Anterior cingulate cortex (tissue), 58 donors: ENCODE results near the gene WASF2.

ENCODE experiments used
- DNase-seq, 58 donors: peaks; one replicate each; lab custom pipeline; 2025; lab: John Stamatoyannopoulos, UW

Gene WASF2

DNA sequence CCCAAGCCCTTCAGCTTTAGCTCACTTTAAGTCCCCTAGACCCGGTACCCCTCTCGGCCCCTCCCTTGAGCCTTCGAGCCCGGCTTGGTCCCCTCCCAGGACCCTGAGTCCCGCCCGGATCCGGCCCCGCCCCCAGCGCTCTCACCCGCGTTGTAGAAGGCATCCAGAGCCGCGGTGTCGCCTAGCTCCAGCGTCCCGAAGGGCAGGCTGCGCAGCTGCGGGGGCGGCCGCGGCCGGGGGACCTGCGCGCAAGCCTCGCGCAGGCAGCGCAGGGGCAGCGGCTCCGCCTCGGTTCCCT, 123.9 kb downstream of the WASF2 start:
- peak in 40 of 58 donors; percentile 8 to 69 (median 43) for DNase-seq

DNA sequence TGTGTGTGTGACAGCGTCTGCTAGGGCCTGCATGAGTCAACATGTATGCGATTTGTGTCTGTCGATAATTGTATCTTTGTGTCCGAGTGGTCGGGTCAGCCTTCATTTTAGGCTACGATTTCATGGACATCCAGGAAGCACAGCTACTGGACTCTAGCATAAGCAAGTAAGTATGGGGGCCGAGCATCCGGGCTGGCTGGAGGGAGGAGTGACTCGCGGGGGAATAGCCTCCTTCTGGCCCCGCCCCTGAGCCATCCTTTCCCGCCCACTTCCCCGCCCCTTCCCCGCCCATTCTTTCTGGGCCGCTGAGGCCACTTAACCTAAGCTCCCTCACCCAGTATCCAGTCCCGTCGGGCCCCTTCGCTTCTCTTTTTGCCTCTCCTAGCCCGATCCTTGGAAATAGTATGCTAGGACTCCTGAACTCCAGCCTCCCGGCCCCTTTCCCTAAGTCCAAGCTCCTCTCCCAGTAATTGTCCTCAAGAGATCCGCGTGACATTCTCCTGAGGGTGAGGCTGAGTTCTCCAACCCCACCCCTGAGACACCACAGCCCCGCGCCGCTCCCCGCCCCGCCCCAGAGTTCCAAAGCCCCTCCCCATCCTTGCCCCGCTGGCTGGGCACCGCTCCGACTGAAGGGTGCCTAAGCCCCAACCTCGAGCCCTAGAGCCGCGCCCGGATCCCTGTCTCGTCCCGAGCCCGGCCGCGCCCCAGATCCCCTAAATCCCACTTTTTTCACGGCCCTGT, 124.4 kb downstream of the WASF2 start:
- peak in 56 of 58 donors; percentile 16 to 89 (median 68) for DNase-seq

DNA sequence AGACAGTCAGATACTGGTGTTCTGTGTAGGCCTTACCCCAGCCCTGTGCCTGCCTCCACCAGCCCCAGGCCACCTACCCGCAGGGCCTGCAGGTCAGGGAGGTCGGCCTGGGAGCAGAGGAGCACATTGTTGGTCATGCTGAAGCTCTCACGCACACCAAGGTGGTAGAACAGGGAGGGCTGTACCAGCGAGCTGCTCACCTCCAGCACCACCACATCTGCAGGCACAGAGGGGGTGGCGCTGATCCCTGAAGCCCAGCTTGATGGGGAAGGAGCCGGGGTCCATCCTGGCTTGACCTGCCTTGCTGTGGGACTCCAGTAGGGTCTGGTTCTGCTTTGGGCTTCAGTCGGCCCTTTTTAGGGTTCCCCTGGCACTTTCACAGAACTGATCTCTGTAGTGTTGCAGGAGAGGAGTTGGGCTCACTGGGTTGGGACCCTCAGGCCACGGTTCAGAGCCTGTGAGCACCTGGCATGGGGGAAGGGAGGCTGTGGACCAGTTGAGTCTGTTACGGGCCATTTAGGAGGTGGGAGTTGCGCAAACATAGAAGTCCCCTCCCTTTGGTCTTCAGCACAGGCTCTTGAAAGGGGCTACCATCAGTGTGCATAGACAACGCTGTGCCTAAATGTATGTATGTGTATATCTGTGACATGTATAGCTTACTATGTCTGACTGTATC, 125.1 kb downstream of the WASF2 start:
- no peak for DNase-seq

DNA sequence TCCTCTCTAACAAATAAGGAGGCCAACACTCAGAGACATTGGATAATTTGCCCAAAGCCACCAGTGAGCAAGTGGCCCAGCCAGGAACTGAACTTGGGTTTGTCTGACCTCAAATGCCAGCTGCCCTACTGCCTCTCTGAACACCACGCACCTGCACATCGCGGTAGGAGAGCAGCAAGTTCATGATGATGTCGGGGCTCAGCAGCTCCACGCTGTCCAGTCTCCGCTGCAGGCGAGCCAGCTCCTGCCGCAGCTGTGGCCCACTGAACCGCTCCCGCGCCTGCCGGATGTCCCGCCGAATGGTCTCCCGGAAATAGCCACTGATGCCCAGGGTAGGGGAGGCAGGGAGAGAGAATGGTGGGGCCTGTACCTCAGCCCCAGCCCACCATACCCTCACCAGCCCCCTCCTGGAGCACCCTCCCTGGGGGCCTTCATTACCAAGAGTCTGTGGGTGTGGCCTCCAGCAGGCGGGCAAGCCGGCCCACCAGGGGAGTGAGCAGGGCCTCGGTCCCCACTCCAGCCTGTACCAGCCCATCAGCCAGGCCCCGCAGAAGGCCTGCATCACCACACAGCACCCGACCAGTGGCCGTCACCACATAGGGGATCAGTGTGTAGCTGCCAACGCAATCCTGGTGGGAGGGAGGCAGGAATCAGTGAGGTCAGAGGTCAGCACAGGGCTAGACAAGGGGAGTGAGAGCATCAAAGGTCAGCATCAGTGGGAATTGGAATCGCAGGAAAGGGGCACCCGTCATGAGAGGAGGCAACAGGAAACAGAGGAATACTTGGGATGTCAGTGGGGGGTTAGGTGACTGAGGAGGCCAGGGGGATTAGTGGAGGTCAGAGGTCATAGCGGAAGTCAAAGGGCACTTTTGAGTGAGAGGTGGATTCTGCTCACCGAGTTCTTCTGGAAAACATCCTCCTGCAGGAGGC, 125.9 kb downstream of the WASF2 start:
- no peak for DNase-seq

DNA sequence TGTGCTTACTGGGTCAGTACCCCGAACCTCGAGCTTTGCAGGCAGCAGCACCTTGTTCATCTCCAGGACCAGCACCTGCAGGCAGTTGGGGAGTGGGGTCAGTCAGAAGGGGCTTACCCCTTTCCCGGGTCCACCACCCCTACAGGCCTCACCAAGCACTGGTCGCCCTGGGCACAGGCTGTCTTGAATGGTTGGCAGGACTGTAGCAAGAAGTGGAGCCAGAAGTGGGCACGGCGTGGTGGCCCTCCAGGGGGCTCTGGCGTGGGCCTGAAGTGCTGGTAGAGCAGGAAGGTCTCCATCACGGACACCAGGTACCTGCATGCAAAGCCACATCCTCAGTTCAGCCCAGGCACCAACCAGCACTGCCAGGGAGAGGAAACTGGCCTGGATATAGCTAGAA, 128.4 kb downstream of the WASF2 start:
- no peak for DNase-seq

DNA sequence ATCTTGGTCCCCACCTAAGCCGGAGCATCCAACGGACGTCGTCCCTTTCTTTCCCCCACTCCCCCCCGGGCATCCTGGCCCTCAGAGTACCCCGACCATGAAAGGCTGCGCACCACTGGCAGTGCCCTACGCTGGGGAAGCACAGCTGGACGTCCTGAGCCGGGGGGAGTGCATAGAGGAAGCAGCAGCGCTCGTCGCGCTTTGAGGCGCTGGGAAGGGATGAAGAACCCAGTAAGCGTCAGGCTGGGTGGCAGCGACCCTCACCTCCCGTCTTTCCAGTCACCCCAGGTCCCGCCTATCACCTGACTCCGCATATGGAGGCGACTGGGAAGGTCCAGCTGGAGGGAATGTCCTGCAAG, 128.9 kb downstream of the WASF2 start:
- DNase-seq: no peak

DNA sequence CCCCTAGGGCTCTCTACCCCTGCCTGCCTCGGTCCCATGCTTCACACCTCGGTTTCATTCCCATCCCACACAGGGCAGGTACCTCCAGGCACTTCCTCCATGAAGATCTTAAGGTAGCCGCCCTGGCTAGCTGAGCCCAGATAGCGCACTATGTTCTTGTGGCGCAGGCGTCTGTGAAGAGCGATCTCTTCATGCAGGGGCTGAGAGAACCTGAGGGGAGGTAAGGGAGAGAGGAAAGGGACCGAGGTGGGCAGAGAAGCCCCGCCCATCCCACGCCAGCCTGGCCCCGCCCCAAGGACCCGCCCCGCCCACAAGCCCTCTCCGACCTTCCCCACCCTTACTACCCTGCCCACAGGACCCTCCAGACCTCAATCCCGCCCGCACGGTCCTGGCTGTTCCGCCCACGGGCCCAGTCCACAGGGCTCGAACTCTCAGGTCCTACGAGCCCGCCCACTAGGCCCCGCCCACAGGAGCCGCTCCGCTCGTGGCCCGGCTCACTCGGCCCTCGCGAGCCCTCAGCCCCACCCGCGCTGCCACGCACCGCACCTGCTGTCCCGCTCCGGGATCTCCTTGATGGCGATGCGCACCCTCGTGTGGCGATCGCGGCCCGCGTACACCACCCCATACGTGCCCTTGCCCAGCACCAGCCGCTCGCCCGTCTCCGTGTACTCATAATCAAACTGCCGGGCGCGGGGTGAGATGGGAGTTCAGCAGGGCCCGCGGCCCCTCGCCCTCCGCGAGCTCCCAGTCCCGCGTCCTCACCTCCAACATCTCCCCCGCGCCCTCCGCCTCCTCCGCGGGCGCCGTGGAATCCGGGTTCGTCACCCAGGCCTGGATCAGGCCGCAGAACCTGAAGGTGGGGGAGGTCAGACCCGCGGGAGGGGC, 129.6 kb downstream of the WASF2 start:
- peak in 2 of 58 donors; percentile 24 to 40 for DNase-seq

DNA sequence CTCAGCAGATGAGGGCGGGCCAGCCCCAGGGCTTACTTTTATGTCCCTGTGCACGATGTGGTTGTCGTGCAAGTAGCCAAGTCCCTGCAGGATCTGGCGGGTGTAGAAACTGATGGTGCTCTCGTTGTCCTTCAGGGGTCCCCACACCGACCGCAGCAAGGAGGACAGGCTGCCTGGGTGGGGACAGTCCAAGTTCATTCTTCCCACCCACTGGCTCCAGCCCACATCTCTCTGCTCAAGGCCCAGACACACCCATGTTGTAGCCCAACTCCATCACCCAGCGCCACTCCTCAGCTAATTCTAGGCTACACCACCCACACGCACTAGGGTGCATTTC, 130.2 kb downstream of the WASF2 start:
- DNase-seq: no peak

DNA sequence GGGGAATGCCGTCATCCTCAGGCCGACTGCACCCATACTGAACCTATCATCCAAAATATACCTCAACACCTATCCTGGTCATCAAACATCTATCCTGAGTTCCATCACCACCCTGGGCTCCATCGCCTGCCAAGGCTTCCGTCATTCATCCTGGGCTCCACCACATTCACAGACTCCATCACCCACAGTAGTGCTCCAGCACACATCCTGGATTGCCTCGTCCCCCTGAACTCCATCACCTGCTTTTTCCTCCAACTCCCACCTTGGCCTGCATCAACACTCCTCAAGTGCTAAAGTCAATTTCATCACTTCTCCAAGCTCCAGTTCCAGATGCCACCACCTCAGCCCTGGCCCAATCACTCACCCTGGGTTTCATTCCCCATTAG, 131.0 kb downstream of the WASF2 start:
- no peak for DNase-seq

DNA sequence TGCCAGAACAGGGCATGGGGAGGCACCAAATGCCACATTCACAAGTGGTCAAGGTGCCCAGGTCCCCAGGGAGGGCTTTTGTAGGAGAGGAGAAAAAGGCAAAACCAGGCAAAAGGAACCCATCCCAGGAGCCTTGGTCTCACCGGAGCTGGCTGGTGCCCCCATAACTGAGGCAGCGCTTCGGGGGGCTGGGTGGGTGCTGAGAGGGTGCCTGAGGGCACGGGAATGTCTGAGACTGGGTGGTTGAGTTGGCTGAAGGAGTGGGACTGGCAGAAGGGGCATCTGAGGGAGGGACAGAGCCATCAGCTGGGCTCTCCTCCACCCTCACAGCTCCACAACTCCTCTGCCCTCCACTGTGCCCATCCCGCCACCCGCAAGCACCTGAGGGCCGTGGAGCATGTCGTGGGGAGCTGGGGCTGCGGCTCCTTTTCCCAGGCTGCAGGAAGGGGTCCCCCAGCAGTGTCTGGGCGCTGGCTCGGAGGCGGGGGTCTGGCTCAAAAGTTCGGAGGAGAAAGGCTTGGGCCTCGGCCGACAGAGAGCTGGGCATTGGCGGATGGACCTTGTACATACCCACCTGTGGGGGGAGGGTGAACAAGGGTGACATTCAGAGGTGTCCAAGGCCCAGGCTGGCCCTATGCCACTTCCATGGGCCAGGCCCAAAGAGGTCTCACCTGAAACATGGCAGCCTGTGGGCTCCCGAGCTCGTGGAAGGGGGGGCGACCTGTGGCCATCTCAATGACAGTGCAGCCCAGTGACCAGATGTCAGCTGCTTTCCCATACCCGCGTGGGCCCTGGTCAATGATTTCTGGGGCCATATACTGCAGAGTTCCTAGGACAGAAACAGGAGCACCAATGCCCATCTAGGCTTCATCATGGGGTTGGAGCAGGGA, 131.7 kb downstream of the WASF2 start:
- no peak for DNase-seq

DNA sequence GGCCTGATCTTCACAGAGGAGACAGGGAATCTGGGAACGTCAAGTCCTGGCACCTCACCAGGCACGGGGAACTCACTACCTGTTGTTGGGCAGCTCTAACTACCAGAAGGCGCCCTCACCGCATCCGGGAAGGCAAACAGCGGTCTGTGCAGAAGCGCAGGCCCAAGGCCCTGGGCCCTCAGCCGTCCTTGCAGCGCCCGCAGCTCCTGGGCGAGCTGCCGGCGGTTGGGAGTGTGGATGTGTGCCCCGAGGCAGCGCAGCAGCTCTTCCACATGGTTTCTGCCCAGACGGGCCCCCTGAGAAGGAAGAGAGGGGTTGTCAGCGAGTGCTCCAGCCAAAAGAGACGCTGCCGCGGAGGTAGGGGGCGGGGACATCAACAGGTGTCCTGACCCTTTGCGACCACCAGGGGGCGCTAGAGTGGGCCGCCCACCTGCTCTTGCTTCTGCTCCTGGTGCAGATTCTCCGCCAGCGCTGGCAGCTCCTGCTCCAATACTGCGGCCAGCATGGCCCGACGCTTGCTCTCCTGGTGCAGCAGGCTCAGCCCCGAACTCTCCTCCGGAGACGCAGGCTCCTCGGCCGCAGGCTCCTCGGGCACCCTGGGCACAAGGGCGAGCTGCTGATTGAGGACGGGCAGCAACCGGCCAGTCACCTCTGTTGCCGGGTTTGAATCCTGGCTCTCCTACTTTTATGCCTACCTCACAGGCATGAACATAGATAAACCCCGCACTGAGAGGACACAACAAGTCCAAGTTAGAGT, 132.5 kb downstream of the WASF2 start:
- DNase-seq: peak in 41 of 58 donors; percentile 7 to 70 (median 28)

DNA sequence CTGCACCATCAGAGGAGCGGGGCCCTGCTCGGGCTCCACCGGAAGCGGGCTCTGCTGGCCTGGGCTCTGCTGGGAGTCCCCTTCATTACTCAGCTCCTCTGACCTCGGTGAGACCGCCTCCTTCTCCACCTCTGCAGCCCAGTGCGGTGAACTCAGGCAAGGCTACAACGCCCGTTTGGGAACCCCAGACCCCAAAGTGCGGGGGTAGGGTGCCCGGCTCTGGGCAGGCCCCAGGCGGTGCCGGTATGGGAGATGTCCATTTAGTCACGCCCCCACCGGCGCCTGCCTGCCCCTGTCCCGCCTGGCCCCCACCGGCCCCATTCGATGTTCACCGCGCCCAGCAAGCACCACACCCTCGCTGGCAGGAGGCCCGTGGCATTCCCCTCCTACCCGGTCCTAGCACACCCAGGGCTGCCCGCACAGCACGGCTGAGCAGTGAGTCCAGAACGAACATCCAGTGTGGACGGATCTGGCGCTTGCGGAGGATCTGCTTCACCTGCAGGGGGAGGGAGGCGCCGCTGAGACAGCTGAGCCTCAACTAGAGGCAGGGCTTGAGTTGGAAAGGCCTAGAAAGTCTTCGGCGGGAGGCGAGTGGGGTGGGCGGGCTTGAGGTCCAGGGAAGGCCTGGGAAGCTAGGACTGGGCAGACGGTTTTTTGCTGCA, 133.2 kb downstream of the WASF2 start:
- no peak for DNase-seq

DNA sequence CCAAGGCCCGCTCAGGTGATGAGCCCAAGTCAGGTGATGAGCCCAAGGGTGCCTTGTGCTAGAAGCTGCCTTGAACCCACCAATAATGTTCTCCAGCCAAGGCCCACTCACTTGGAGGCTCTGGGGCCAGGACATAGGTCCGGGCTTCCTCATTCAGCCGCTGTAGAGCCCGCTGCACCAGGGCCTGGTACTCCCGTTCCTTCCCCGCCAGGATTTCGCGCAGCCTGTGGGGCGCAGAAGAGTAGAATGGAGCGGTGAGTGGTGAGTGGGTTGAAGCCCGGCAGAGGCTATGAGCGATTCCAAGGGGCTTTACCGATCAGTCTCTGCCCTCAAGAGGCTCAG, 133.7 kb downstream of the WASF2 start:
- no peak for DNase-seq

DNA sequence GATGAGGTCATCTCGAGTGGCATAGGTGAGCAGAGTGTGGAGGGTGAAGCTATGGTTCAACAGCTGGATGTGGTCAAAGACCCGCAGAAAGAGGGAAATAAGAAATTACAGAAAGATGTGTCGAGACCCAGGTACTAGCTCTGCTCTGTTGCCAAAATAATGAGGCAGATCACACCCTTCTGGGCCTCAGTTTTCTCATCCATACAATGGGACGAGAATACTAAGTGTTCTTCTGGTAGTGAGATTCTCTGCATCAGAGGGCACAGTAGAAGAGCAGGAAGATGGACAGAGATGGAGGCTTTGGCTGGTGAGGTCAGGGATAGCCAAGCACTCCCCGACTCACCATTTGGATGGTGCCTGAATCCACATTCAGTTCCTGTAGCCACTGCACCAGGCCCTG, 134.3 kb downstream of the WASF2 start:
- DNase-seq: no peak
